ENCODE results near the gene NINJ2.

The NINJ2 gene

DNA sequence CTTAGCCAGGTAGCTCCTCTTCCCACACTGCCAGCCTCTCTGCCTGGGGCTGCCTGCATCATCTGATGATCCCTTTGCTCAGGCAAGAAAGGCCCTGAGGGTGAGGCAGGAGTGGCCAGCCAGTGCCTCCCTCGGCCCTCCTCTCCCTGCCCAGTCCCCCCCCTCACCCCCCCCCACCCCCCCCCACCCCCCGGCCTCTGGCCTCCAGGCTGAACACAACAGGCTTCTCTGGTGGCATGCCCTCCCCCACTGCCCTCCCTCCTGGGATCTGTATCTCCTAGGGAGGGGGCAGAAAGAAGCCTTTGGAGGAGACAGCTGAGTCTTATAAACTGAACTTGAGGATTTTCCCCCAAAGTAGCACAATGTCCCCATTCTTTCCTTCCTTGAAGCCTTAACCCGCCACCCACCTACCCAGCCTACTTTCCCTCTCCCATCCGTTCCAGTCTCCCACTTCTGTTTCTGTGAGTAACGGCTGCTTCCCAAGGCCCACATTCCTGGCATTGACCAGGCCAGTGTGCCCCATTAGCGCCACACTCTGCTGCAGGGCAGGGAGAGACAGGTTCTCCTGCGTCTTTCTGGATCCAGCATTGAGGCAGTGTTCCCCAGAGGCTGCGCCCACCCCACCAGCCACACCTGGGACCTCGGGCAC lies 121.4 kb downstream of the NINJ2 start:
- FAIRE-seq: no peak
- DNase-seq (ENCODE audit: extremely low spot score, insufficient read length, low read depth): no peak

DNA sequence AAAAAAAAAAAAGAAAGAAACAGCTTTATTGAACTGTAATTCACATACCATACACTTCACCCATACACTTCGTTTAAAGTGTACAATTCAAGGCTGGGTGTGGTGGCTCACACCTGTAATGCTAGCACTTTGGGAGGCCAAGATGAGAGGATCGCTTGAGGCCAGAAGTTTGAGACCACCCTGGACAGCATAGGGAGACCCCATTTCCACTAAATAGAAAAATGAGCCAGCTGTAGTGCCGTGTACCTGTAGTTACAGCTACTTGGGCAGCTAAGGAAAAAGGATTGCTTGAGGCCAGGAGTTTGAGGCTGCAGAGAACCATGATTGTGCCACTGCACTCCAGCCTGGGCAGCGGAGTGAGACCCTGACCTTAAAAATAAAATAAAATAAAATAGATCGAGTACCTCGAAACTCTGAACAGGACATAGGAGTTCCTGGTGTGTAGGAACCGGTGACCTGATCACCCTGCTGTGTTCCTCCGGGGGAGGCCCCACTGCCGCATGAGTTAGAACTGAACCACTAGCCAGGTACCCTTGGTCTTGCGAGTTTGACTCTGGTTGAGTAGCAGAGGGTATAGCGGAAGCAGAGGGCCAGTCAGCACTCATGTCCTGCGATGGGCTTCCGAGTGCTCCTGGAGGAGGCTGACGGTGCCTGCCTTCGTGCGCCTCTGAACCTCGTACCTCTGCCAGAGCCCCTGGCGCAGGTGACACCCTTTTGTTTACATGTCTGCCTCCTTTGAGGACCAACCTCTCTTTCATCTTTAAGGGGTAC lies 123.5 kb downstream of the NINJ2 start:
- FAIRE-seq (no peak), DNase-seq (ENCODE audit: extremely low spot score, insufficient read length, low read depth) (no peak)

DNA sequence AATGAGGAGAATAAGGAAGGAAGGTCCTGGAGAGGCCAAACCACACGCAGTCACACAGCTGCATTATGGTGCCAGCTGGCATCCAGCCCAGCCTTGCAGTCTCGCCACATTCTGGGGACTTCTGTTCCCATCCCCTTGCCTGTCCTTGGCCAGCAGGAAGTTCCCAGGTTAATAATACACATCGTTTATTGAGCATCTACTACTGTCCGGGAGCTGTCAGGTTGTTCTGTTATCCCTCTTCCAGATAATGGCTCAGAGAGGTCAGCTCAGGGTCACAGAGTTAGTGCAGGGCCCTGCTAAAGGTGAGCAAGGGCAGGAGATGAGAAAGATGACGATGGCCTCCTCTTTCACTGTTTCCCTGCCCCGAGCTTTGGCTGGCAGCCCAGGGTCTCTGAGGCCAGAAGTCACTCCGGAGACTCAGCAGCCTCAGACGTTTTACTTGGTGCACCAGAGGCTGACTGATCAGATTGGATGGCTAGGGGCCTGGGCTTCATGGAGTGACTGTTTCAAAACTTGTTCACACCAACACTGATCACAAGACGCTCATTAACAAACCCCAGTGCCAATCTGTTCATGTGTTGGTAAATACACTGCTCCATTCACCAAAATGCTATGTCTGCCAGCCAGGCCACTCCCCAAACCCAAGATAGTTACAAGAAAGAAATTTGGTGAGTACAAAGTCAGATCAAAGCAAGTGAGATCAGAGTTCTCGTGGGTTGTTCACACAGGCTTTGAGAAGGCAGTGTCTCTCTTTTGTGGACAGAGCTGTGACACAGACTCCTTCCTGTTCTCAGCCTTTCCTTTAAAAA lies 124.3 kb downstream of the NINJ2 start:
- FAIRE-seq (no peak), DNase-seq (ENCODE audit: extremely low spot score, insufficient read length, low read depth) (no peak)

- FAIRE-seq (no peak), DNase-seq (ENCODE audit: extremely low spot score, insufficient read length, low read depth) (no peak)
Measured at GRCh38 chr12:537772-538171, 125.5 kb downstream of the NINJ2 start.

DNA sequence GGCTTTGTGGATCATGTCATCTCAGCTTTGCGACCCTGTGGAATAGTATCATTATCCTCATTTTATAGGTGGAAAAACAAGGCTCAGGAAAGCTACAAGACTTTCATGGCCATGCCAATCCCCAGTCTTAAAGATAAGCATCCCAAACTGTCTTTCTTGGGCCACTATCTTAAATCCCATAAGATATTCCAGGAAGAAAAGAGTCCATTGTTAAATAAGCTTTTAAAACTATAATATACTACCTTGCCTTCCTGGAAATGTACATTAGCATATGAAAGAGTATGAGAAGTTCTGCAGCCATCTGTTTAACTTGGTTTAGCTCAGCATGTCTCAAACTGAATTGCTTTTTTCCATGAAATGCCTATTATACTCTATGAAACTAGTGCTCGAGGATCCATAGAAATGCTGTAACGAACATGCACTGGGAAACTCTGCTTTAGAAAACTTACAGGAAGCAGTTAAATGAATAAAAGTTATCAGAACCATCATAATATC lies 126.4 kb downstream of the NINJ2 start:
- DNase-seq (ENCODE audit: extremely low spot score, insufficient read length, low read depth) (no peak), FAIRE-seq (no peak)

DNA sequence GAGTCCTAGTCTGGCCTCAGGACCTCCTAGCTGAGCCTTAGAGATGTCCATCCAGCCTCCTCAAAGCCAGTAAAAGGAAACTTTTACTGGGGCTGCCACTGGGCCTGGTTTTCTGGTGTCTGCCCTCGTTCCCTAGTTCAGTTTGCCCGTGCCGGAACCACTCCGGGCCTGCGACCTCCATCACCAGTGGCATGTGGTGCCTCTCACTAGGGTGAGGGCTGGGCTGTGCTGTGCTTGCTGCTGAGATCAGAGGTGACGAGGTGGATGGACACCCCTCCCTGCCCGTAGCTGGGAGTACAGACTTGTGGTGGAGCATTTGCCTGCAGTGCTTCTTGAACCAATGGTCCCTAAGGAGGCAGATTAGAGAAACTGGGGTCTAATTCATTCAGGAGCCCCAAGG lies 127.8 kb downstream of the NINJ2 start:
- DNase-seq (ENCODE audit: extremely low spot score, insufficient read length, low read depth) (no peak), FAIRE-seq (no peak)

GRCh38 chr12:534216-534615 lies 129.0 kb downstream of the NINJ2 start:
- DNase-seq (ENCODE audit: extremely low spot score, insufficient read length, low read depth): no peak
- FAIRE-seq: no peak

GRCh38 chr12:533718-534117 lies 129.5 kb downstream of the NINJ2 start:
- DNase-seq (ENCODE audit: extremely low spot score, insufficient read length, low read depth) (no peak), FAIRE-seq (no peak)

GRCh38 chr12:532908-533565 lies 130.2 kb downstream of the NINJ2 start:
- DNase-seq (ENCODE audit: extremely low spot score, insufficient read length, low read depth): no peak
- FAIRE-seq: no peak

DNA sequence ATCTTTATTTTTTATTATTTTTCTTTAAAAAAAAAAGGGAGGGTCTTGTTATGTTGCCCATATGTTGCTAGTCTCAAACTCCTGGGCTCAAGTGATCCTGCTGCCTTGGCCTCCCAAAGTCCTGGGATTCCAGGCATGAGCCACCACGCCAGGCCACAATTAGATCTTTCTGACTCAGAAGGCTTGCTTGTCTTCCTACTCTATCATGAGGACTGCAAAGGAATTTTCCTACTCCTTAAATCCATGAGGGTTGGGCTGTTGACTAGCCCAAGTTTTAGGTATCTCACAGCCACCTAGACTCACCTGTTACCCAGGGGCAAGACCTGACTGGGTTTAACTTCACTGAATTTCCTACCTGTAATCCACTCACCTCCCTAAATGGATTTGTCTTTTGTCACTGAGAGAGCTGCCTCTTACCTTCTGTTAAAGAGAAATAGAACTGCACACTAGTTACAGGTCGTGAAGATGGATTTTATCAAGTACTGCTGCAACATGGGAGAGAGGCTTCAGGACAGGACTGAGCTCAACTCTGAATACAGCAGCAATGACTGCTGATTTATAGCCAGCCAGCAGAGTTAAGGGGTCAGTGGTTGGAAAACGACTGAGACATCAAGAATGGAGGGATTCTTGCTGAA lies 131.2 kb downstream of the NINJ2 start:
- FAIRE-seq: no peak
- no peak for DNase-seq (ENCODE audit: extremely low spot score, insufficient read length, low read depth)

DNA sequence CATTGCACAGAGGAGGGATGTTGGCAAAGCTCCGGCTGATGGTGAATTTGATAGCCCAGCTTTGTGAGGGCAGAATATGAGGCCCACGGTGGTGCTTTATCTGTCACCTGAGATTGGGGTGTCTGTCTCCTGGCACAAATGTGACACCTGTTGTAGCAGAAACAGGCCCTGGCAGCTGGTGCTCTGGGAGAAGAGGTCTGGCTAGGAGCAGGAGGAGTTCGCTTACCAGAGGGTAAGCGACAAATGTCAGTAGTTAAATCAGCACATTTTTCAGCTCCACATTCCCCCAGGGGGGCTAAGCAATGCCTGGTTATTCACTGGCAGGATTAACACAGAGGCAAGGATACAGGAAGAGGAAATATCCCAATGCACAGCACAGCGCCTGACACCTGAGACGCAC lies 132.4 kb downstream of the NINJ2 start:
- FAIRE-seq (no peak), DNase-seq (ENCODE audit: extremely low spot score, insufficient read length, low read depth) (no peak)

GRCh38 chr12:530308-530707 lies 132.9 kb downstream of the NINJ2 start:
- DNase-seq (ENCODE audit: extremely low spot score, insufficient read length, low read depth) (no peak), FAIRE-seq (no peak)

- FAIRE-seq (no peak), DNase-seq (ENCODE audit: extremely low spot score, insufficient read length, low read depth) (no peak)
Measured at GRCh38 chr12:527729-528128, 135.5 kb downstream of the NINJ2 start.

DNA sequence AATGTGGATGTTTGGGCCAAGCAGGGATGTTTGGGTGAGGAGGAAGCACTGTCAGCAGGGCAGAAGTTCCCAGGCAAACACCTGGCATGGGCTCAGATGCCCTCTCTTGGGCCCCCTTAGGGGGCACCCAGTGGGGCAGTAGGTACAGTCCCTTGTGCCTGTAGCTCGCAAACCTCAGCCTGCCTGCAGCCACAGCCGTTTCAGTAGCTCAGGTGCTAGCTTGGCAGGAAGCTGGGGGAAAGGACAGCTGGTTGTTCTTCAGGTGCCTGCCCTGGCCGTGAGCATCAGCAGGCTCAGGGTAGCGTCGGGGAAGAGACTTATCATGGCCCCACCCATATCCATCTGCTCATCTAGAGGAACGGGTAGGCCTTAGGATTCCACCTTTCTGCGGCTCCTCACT lies 136.0 kb downstream of the NINJ2 start:
- no peak for DNase-seq (ENCODE audit: extremely low spot score, insufficient read length, low read depth)

DNA sequence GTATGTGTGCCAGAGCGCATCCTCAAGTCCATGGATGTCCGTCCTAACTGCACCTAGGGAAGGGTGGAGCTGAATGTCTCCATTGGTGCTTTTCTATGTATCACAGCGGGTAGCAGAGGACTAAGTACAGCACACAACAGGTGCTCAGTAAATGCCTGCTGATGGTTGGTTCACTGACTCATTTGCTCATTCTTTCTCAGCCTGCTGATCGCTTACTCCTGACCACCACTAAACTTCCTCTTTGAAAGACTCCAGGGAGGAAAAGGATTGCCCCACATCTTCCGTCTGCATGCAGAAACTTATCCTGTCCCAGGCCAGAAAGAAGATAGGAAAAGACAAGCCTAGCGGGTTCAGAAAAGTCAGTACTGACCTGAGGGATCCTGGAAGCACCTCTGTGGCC lies 137.2 kb downstream of the NINJ2 start:
- no peak for DNase-seq (ENCODE audit: extremely low spot score, insufficient read length, low read depth)
- no peak for FAIRE-seq

More for the DNA sequence above, 136.0 kb downstream of the NINJ2 start:
- FAIRE-seq: no peak

GRCh38 chr12:524167-524951 lies 138.9 kb downstream of the NINJ2 start:
- no peak for FAIRE-seq
- no peak for DNase-seq (ENCODE audit: extremely low spot score, insufficient read length, low read depth)

- no peak for DNase-seq (ENCODE audit: extremely low spot score, insufficient read length, low read depth)
- no peak for FAIRE-seq
Measured at GRCh38 chr12:522692-523378, 140.4 kb downstream of the NINJ2 start.

DNA sequence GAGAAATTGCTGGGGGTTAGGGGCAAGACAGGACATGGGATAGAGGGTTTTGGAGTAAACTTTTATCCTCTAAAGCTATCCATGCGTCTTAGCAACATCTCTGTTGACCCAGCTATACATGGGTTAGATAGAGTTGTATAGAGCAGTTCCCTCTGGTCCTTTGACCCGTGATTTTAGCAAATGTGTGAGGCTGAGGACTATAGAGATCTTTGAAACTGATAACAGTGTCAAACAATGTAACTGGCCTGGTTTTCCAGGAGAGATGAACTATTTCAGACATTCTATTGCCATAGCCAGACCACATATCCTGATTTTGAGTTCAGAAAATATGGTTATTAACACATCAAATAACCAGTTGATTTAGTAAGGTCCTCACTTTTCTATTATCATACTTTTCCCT lies 143.1 kb downstream of the NINJ2 start:
- FAIRE-seq (no peak), DNase-seq (ENCODE audit: extremely low spot score, insufficient read length, low read depth) (no peak)

GRCh38 chr12:517538-517937 lies 145.7 kb downstream of the NINJ2 start:
- no peak for DNase-seq (ENCODE audit: extremely low spot score, insufficient read length, low read depth)
- no peak for FAIRE-seq

All from GM18507 (cell line).